Endothelial cell of umbilical vein (primary cell): ENCODE results near the gene VSNL1. TPM values are rescaled to one million over a fixed set of nuclear protein-coding genes. Genes with fewer than 3 reads are reported as not detected.

Experiments
- BruUV-seq: library from RNA; stranded (reverse); fragments of 400-500 nt; replicated peaks from 2 replicates; lab custom pipeline; 2021; lab: Mats Ljungman, UMichigan
- CTCF ChIA-PET: fragments of 300-600, 350-600 bp; sonication (Branson Sonifier 250); formaldehyde crosslinking; loops from one replicate; lab custom pipeline; 2021; ENCODE audit warnings: antibody characterized with exemption, inconsistent platforms; lab: Charles Lee
- POLR2A ChIA-PET: fragments of 300-600, 350-600 bp; sonication (Branson Sonifier 250); formaldehyde crosslinking; loops from one replicate; lab custom pipeline; 2021; ENCODE audit warnings: antibody characterized with exemption, inconsistent platforms; lab: Charles Lee
- DNase-seq: peaks from one replicate; pipeline ENCODE4 v3.0.0-alpha.2; 2011; ENCODE audit warnings: low read depth, low spot score
- FAIRE-seq: peaks from 2 replicates; lab custom pipeline; 2011; peaks lifted over from hg19 to GRCh38; lab: Jason Lieb, UNC
- H2AFZ ChIP-seq: 2 replicates; pipeline ENCODE4 v1.6.0; 2012; ENCODE audit warnings: low read depth, low read length, control low read depth, inconsistent platforms
- H3K27ac ChIP-seq: 2 replicates; pipeline ENCODE4 v1.5.1; 2011; ENCODE audit warnings: low read depth, mild to moderate bottlenecking, control low read depth, low read length, moderate library complexity; ENCODE audit not compliant: insufficient read depth
- H3K27me3 ChIP-seq, 2 experiments: 2 replicates each; pipeline versions ENCODE4 v1.6.0 to v1.6.1; 2011; ENCODE audit warnings: low read length in 2 of 2, mixed read lengths in 1 of 2; ENCODE audit not compliant: control insufficient read depth in 2 of 2, insufficient read depth in 2 of 2
- H3K36me3 ChIP-seq, 2 experiments: 2 replicates in 1 of 2; 3 replicates in 1 of 2; pipeline ENCODE4 v1.5.1; 2011; ENCODE audit warnings: low read length in 2 of 2, mild to moderate bottlenecking in 1 of 2, moderate library complexity in 1 of 2; ENCODE audit not compliant: control insufficient read depth in 2 of 2, insufficient read depth in 2 of 2; ENCODE audit errors: extremely low read depth in 1 of 2
- H3K4me1 ChIP-seq: 3 replicates; pipeline ENCODE4 v1.5.1; 2011; ENCODE audit warnings: mild to moderate bottlenecking, low read length; ENCODE audit not compliant: control insufficient read depth, insufficient read depth; ENCODE audit errors: extremely low read depth
- H3K4me2 ChIP-seq: 2 replicates; pipeline ENCODE4 v1.6.1; 2011; ENCODE audit warnings: low read length, control low read depth, mixed read lengths; ENCODE audit not compliant: insufficient read depth
- H3K4me3 ChIP-seq, 3 experiments: fragments of 200-600 bp in 1 of 3; sonication (generic), shearing (Covaris generic) in 1 of 3; replicated peaks in 1 of 3; 2 replicates each; pipeline ENCODE4 v1.5.1; 2011 to 2016; ENCODE audit warnings: control low read depth in 3 of 3, low read length in 3 of 3, mild to moderate bottlenecking in 2 of 3, inconsistent platforms in 1 of 3, low read depth in 1 of 3, moderate library complexity in 1 of 3; ENCODE audit not compliant: insufficient read depth in 1 of 3
- H3K79me2 ChIP-seq: 2 replicates; pipeline ENCODE4 v1.6.0; 2012; ENCODE audit warnings: low read length, inconsistent platforms; ENCODE audit not compliant: control insufficient read depth, insufficient read depth
- H3K9ac ChIP-seq: replicated peaks from 2 replicates; pipeline ENCODE3; 2011; ENCODE audit warnings: low read length, control low read depth; ENCODE audit not compliant: insufficient read depth; ENCODE audit errors: extremely low read depth
- H3K9me1 ChIP-seq: replicated peaks from 3 replicates; pipeline ENCODE4 v1.6.0; 2011; ENCODE audit warnings: mild to moderate bottlenecking, low read length; ENCODE audit not compliant: control insufficient read depth, insufficient read depth; ENCODE audit errors: extremely low read depth
- H3K9me3 ChIP-seq: replicated peaks from 2 replicates; pipeline ENCODE4 v1.5.1; 2012; ENCODE audit warnings: low read length, inconsistent platforms; ENCODE audit not compliant: control insufficient read depth, insufficient read depth
- H4K20me1 ChIP-seq: replicated peaks from 2 replicates; pipeline ENCODE3; 2011; ENCODE audit warnings: mild to moderate bottlenecking, low read length; ENCODE audit not compliant: control insufficient read depth, insufficient read depth; ENCODE audit errors: extremely low read depth
- CTCF ChIP-seq, 2 donors: IDR thresholded peaks; 1 replicate in 1 of 2; 2 replicates in 1 of 2; pipeline ENCODE4 v1.5.1; 2011; ENCODE audit warnings: low read length in 2 of 2, mild to moderate bottlenecking in 2 of 2, moderate library complexity in 2 of 2, control low read depth in 1 of 2, inconsistent platforms in 1 of 2, low read depth in 1 of 2; ENCODE audit not compliant: insufficient read depth in 1 of 2; ENCODE audit errors: extremely low read depth in 1 of 2
- EZH2 ChIP-seq: IDR thresholded peaks from 2 replicates; pipeline ENCODE4 v1.6.1; 2012; ENCODE audit warnings: borderline replicate concordance, low read depth, mild to moderate bottlenecking, moderate library complexity, low read length, inconsistent platforms; ENCODE audit not compliant: severe bottlenecking
- FOS ChIP-seq: IDR thresholded peaks from 2 replicates; pipeline ENCODE4 v1.6.1; 2011; ENCODE audit warnings: mild to moderate bottlenecking, low read length, moderate library complexity, borderline replicate concordance; ENCODE audit not compliant: insufficient read depth
- GATA2 ChIP-seq: IDR thresholded peaks from 2 replicates; pipeline ENCODE4 v1.7.0; 2011; ENCODE audit warnings: low read depth, mild to moderate bottlenecking, moderate library complexity, mixed read lengths, low read length; ENCODE audit not compliant: insufficient read length, insufficient read depth
- JUN ChIP-seq: IDR thresholded peaks from 2 replicates; pipeline ENCODE4 v1.6.1; 2011; ENCODE audit warnings: borderline replicate concordance, low read depth; ENCODE audit not compliant: insufficient read length, insufficient read depth
- MAX ChIP-seq: IDR thresholded peaks from 2 replicates; pipeline ENCODE4 v1.6.1; 2011; ENCODE audit not compliant: insufficient read depth, insufficient read length
- MYC ChIP-seq: IDR thresholded peaks from one replicate; pipeline ENCODE4 v1.6.1; 2011; ENCODE audit warnings: mild to moderate bottlenecking, low read depth, low read length
- POLR2A ChIP-seq: IDR thresholded peaks from 2 replicates; pipeline ENCODE4 v1.6.1; 2012; ENCODE audit warnings: low read depth, mild to moderate bottlenecking, control low read depth, low read length
- POLR2AphosphoS5 ChIP-seq: IDR thresholded peaks from 2 replicates; pipeline ENCODE4 v1.6.1; 2012; ENCODE audit warnings: low read depth, mild to moderate bottlenecking, control low read depth, low read length, moderate library complexity; ENCODE audit not compliant: insufficient read depth
- dilution Hi-C: fragments of 300-500 bp; cut with MboI; formaldehyde crosslinking; loops from one replicate; pipeline ENCODE4 v1.15.0; 2019; ENCODE audit warnings: low sequenced_read_pairs; ENCODE audit not compliant: extremely low pct_ligation_motif_present
- intact Hi-C: fragments of 100-400 bp; cut with micrococcal nuclease; formaldehyde crosslinking; loops from one replicate; pipeline ENCODE4 v1.10.0; 2022
- polyA plus RNA-seq, 4 experiments: library from polyadenylated mRNA; depleted of rRNA in 3 of 4; stranded (reverse) in 3 of 4; unstranded in 1 of 4; fragments of >200 nt; gene quantifications; 2 replicates each; pipeline versions ENCODE4 v1.2.1 to v1.2.3, GENCODE V29; 2011 to 2012; ENCODE audit warnings: missing spikeins in 1 of 4
- total RNA-seq: library from RNA; stranded (reverse); gene quantifications from 2 replicates; pipeline ENCODE4 v1.2.3, GENCODE V29; 2021

Gene VSNL1
- total and polyA plus RNA-seq, 2 donors (not counting 3 experiments of a cell fraction or from before 2014, with no cell fraction given): not detected

- H3K4me3 ChIP-seq: no peak overlapping the region
- H3K9ac ChIP-seq: no peak overlapping the region
- no peaks in the 10 kb centered on the region for H3K36me3 ChIP-seq
- no peak for FAIRE-seq
- H3K4me1 ChIP-seq: peaks cover 2% of the 10 kb centered on the region
- H3K9me1 ChIP-seq: no peaks in the 10 kb centered on the region
- H2AFZ ChIP-seq: no peak overlapping the region
- H3K79me2 ChIP-seq: no peaks in the 10 kb centered on the region
- BruUV-seq: no TSS peak
- H3K9me3 ChIP-seq: no peaks in the 10 kb centered on the region
- CTCF ChIA-PET: no interaction called here
- no peak for TF ChIP-seq POLR2A
- no peak for TF ChIP-seq EZH2
- no peak for TF ChIP-seq GATA2
- TF ChIP-seq CTCF (IDR thresholded peaks at IDR 0.05; ENCODE audit: extremely low read depth in 1 of 2, insufficient read depth in 1 of 2, low read depth in 1 of 2, low read length in 2 of 2): no peak
- TF ChIP-seq JUN: no peak
- no peak for TF ChIP-seq FOS
- no peak for TF ChIP-seq POLR2AphosphoS5
- no peak for TF ChIP-seq MAX
- no peak for TF ChIP-seq MYC
- intact Hi-C loops (no loop called here), dilution Hi-C loops (no loop called here)
- H3K27me3 ChIP-seq: peaks cover 1 to 41% of the 10 kb centered on the region in 2 experiments
- no peak overlapping the region for H3K4me2 ChIP-seq
- DNase-seq: no peak
- POLR2A ChIA-PET: no interaction called here
- H4K20me1 ChIP-seq: no peaks in the 10 kb centered on the region
- H3K27ac ChIP-seq: no peak overlapping the region
Observed at GRCh38 chr2:17521621-17522020, 18.9 kb upstream of the VSNL1 start.
